Testis (tissue), 3 donors: ENCODE measurements around the gene SERPINB6. TPM values are rescaled to one million over a fixed set of nuclear protein-coding genes. Genes with fewer than 3 reads are reported as not detected.
"Not testable (repeated sequence)": the region's sequence is repeated elsewhere in the genome, so short reads cannot be mapped to it uniquely, and the experiment has no call there.

ENCODE experiments used
- DNase-seq: peaks from one replicate; pipeline ENCODE4 v3.0.0-alpha.2; 2019
- H3K27ac ChIP-seq, 2 donors: fragments of 200-600 bp; sonication (generic); one replicate each; pipeline ENCODE4 v1.5.1; 2019
- H3K27me3 ChIP-seq: fragments of 200-600 bp; sonication (generic); one replicate; pipeline ENCODE4 v1.5.1; 2019
- H3K36me3 ChIP-seq: fragments of 200-600 bp; sonication (generic); one replicate; pipeline ENCODE4 v1.5.1; 2017; ENCODE audit warnings: low read depth; ENCODE audit errors: missing control alignments
- H3K4me1 ChIP-seq: fragments of 200-600 bp; sonication (generic); one replicate; pipeline ENCODE4 v1.5.1; 2019
- H3K4me3 ChIP-seq, 2 donors: fragments of 200-600 bp; sonication (generic); one replicate each; pipeline ENCODE4 v1.5.1; 2017 to 2019
- H3K9me3 ChIP-seq: fragments of 200-600 bp; sonication (generic); one replicate; pipeline ENCODE4 v1.5.1; 2017
- CTCF ChIP-seq, 3 experiments: fragments of 450-650 bp in 2 of 3; fragments of 200-600 bp in 1 of 3; sonication (generic) in 1 of 3; IDR thresholded peaks; one replicate each; pipeline ENCODE4 v1.5.1; 2016 to 2019; ENCODE audit warnings: antibody characterized with exemption in 3 of 3, mild to moderate bottlenecking in 2 of 3, moderate library complexity in 1 of 3
- POLR2A ChIP-seq: fragments of 450-650 bp; IDR thresholded peaks from one replicate; pipeline ENCODE4 v1.6.1; 2017; ENCODE audit warnings: antibody characterized with exemption, mild to moderate bottlenecking, moderate library complexity
- WGBS, 2 donors: methylation state at CpG; one replicate each; pipeline ENCODE4 v1.1.5; 2018; 5-methylcytosine and 5-hydroxymethylcytosine counted together
- intact Hi-C: fragments of 100-400 bp; cut with DNase I; formaldehyde crosslinking; loops from one replicate; pipeline ENCODE4 v1.15.1; 2023; ENCODE audit warnings: low total_unique reads
- polyA plus RNA-seq: library from polyadenylated mRNA; stranded (reverse); fragments of 350-450 nt; fragmentation: Illumina TruSeq; extraction: RNeasy Lipid Tissue Mini Kit (QIAGEN cat#74804); gene quantifications from one replicate; pipeline ENCODE4 v1.2.3, GENCODE V29; 2014; ENCODE audit warnings: low read depth, low replicate concordance; ENCODE audit not compliant: insufficient read depth
- total RNA-seq, 2 donors: library from RNA; depleted of rRNA; stranded (reverse); fragments of >200 nt; gene quantifications; one replicate each; pipeline ENCODE4 v1.2.3, GENCODE V29; 2016

The SERPINB6 gene
- total and polyA plus RNA-seq, 3 donors from 2014 or later: 203 to 348 (median 281) TPM

- intact Hi-C loops: no loop called here
- TF ChIP-seq POLR2A: no peak
- no peak for TF ChIP-seq CTCF (IDR thresholded peaks at IDR 0.05)
Measured at GRCh38 chr6:3006476-3006875, 35.1 kb upstream of the SERPINB6 start.

GRCh38 chr6:3005874-3006273 is 34.5 kb upstream of the SERPINB6 start:
- DNase-seq: no peak
- TF ChIP-seq POLR2A: no peak
- TF ChIP-seq CTCF (IDR thresholded peaks at IDR 0.05): no peak
- no peak overlapping the region for H3K4me3 ChIP-seq
- H3K36me3 ChIP-seq: no peaks in the 10 kb centered on the region
- WGBS, 2 donors: 98% methylated on average over 9 of the region's 9 CpGs
- H3K27me3 ChIP-seq: no peaks in the 10 kb centered on the region
- H3K4me1 ChIP-seq: no peaks in the 10 kb centered on the region
- intact Hi-C loops: no loop called here
- no peak overlapping the region for H3K27ac ChIP-seq
- no peaks in the 10 kb centered on the region for H3K9me3 ChIP-seq

More at GRCh38 chr6:3006476-3006875, 35.1 kb upstream of the SERPINB6 start:
- 75 to 76% methylated on average over 5 of the region's 5 CpGs for WGBS, 2 donors
- Histone ChIP-seq H3K36me3 (no peaks in the 10 kb centered on the region), H3K9me3 (no peaks in the 10 kb centered on the region), H3K27me3 (no peaks in the 10 kb centered on the region), H3K4me1 (no peaks in the 10 kb centered on the region), H3K27ac (no peak overlapping the region), H3K4me3 (no peak overlapping the region)
- DNase-seq: no peak

GRCh38 chr6:3005077-3005476 is 33.7 kb upstream of the SERPINB6 start:
- WGBS, 2 donors: 95 to 96% methylated on average over 9 of the region's 9 CpGs
- Histone ChIP-seq H3K4me1 (peaks cover 3% of the 10 kb centered on the region), H3K4me3 (no peak overlapping the region), H3K27ac (no peak overlapping the region), H3K9me3 (no peaks in the 10 kb centered on the region), H3K27me3 (no peaks in the 10 kb centered on the region), H3K36me3 (no peaks in the 10 kb centered on the region)
- intact Hi-C loops: no loop called here
- TF ChIP-seq POLR2A (no peak), CTCF (IDR thresholded peaks at IDR 0.05) (no peak)
- no peak for DNase-seq

- not testable (repeated sequence) for DNase-seq, H3K36me3 ChIP-seq, H3K9me3 ChIP-seq, H3K27me3 ChIP-seq, H3K4me3 ChIP-seq, H3K27ac ChIP-seq
- H3K4me1 ChIP-seq: peaks cover 12% of the 10 kb centered on the region
- 62 to 90% methylated on average over 3 to 4 of the region's 5 CpGs for WGBS, 2 donors
- intact Hi-C loops: loop anchor here (5.0 kb wide), 1 partner anchor 44 kb away; no protein-coding TSS in a partner anchor
Measured at GRCh38 chr6:3003226-3003625, 31.9 kb upstream of the SERPINB6 start.

GRCh38 chr6:3001773-3002293 is 30.5 kb upstream of the SERPINB6 start:
- Histone ChIP-seq H3K36me3 (no peaks in the 10 kb centered on the region), H3K27ac (no peak overlapping the region), H3K4me3 (no peak overlapping the region), H3K9me3 (no peaks in the 10 kb centered on the region), H3K27me3 (no peaks in the 10 kb centered on the region), H3K4me1 (peaks cover 12% of the 10 kb centered on the region)
- WGBS, 2 donors: 71 to 88% methylated on average over 2 of the region's 2 CpGs
- intact Hi-C loops: loop anchor here (5.0 kb wide), 1 partner anchor 45 kb away; no protein-coding TSS in a partner anchor
- DNase-seq: no peak
- TF ChIP-seq CTCF (IDR thresholded peaks at IDR 0.05) (peak in 2 of 3 experiments; percentile 16 to 29), POLR2A (no peak)
